ENCODE measurements around the gene ARID1B. TPM values are rescaled to one million over a fixed set of nuclear protein-coding genes. Genes with fewer than 3 reads are reported as not detected.

The ARID1B gene
- total RNA-seq, 1 experiment from 2014 or later, result 60.3 TPM

DNA sequence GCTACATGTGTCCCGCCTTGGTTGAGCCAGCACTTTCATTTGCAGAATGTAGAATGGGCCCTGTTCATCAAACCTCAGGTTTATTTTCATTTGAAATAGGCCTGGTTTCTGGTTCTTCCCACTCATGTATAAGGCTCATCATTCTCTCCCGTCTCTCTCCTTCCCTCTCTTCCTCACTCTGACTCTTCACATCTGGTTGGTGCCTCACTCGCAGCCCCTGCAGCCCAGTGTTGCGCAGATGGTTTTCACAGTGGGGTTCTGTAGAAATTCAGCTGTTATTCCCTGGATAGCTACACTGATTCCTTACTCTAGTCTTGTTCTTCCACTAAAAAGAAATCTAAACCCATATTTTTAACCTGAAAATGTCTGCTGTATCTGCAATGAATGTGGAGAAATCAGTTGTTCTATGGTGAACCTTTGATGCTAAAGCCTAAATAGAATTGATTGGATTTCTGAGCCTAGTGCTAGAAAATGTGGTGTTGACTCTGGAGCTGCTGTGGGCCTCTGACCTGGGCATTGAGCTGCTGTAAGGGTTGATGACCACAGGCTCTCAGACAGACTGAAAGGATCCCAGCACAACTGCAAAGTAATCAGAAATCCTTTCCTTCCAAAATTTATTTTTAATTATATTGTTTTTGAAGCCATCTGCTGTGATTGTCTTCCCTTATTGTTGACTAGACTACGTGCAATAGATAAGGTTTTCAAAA, 395.8 kb downstream of the ARID1B start:
- peak overlapping the region; percentile 48; the same call in 1 of the 2 replicates for H3K27ac Mint-ChIP-seq
- H3K36me3 Mint-ChIP-seq, result no peaks in the 10 kb centered on the region; the same call in none of the 2 replicates
- ChIA-PET CTCF (interaction anchor here (0.5 to 2.3 kb wide), 3 partner anchors 11 to 180 kb away, joined by 4 to 15 read pairs (median 9); no protein-coding TSS in a partner anchor), POLR2A (interaction anchor here (0.7 kb wide), 2 partner anchors 154 to 361 kb away, joined by 4 read pairs; no protein-coding TSS in a partner anchor)
- no peak for DNase-seq (ENCODE audit: low spot score)
- TF ChIP-seq IRF2 (CRISPR knock-in tag; IDR thresholded peaks at IDR 0.05; ENCODE audit: borderline replicate concordance, low read depth) (no peak), ESRRA (CRISPR knock-in tag; IDR thresholded peaks at IDR 0.05; ENCODE audit: borderline replicate concordance) (no peak), ZNF512 (CRISPR knock-in tag; IDR thresholded peaks at IDR 0.05; ENCODE audit: borderline replicate concordance) (no peak), USF1 (CRISPR knock-in tag; IDR thresholded peaks at IDR 0.05) (no peak)
- TF ChIP-seq, protein P1, sequence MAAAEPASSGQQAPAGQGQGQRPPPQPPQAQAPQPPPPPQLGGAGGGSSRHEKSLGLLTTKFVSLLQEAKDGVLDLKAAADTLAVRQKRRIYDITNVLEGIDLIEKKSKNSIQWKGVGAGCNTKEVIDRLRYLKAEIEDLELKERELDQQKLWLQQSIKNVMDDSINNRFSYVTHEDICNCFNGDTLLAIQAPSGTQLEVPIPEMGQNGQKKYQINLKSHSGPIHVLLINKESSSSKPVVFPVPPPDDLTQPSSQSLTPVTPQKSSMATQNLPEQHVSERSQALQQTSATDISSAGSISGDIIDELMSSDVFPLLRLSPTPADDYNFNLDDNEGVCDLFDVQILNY (CRISPR knock-in tag; IDR thresholded peaks at IDR 0.05), result no peak
- H3K4me3 Mint-ChIP-seq, result no peak overlapping the region
- H3K4me1 Mint-ChIP-seq, result peaks cover 21% of the 10 kb centered on the region
- H3K9me3 Mint-ChIP-seq, result no peaks in the 10 kb centered on the region
- no peaks in the 10 kb centered on the region for H3K27me3 Mint-ChIP-seq (ENCODE audit: low read depth)
- ATAC-seq, result peak; percentile 61

DNA sequence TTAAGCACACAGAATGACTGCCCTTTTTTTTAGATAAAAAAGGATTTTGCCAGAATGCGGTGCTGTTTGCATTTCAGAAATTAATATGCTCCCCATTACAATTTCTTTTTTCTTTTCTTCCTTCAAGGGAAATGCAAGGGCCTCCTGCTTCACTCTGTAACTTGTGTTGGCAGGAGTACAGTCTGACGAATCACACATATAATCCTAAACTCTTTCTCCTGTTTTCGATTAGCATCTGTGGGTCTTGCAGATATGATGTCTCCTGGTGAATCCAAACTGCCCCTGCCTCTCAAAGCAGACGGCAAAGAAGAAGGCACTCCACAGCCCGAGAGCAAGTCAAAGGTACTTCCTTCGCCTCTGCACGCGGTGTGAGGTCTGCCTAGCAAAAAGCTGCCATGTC, 396.6 kb downstream of the ARID1B start:
- Mint-ChIP-seq H3K36me3 (no peaks in the 10 kb centered on the region), H3K27ac (peak overlapping the region; percentile 67; the same call in 1 of the 2 replicates), H3K4me3 (no peak overlapping the region), H3K4me1 (peaks cover 21% of the 10 kb centered on the region), H3K27me3 (ENCODE audit: low read depth) (no peaks in the 10 kb centered on the region), H3K9me3 (no peaks in the 10 kb centered on the region)
- ChIA-PET CTCF (interaction anchor here (1.2 to 2.3 kb wide), 3 partner anchors 10 to 14 kb away, joined by 6 to 15 read pairs (median 9); no protein-coding TSS in a partner anchor), POLR2A (interaction anchor here (0.7 kb wide), 1 partner anchor 361 kb away, joined by 4 read pairs; no protein-coding TSS in a partner anchor)
- ATAC-seq (no peak), DNase-seq (ENCODE audit: low spot score) (no peak)
- no peak for TF ChIP-seq FOXP4 (CRISPR knock-in tag; IDR thresholded peaks at IDR 0.05)
- no peak for TF ChIP-seq FOXK1 (CRISPR knock-in tag; IDR thresholded peaks at IDR 0.05)
- TF ChIP-seq ZNF423 (CRISPR knock-in tag; IDR thresholded peaks at IDR 0.05), result no peak
- TF ChIP-seq RELA (CRISPR knock-in tag; IDR thresholded peaks at IDR 0.05; ENCODE audit: borderline replicate concordance), result no peak
- TF ChIP-seq, protein P2, sequence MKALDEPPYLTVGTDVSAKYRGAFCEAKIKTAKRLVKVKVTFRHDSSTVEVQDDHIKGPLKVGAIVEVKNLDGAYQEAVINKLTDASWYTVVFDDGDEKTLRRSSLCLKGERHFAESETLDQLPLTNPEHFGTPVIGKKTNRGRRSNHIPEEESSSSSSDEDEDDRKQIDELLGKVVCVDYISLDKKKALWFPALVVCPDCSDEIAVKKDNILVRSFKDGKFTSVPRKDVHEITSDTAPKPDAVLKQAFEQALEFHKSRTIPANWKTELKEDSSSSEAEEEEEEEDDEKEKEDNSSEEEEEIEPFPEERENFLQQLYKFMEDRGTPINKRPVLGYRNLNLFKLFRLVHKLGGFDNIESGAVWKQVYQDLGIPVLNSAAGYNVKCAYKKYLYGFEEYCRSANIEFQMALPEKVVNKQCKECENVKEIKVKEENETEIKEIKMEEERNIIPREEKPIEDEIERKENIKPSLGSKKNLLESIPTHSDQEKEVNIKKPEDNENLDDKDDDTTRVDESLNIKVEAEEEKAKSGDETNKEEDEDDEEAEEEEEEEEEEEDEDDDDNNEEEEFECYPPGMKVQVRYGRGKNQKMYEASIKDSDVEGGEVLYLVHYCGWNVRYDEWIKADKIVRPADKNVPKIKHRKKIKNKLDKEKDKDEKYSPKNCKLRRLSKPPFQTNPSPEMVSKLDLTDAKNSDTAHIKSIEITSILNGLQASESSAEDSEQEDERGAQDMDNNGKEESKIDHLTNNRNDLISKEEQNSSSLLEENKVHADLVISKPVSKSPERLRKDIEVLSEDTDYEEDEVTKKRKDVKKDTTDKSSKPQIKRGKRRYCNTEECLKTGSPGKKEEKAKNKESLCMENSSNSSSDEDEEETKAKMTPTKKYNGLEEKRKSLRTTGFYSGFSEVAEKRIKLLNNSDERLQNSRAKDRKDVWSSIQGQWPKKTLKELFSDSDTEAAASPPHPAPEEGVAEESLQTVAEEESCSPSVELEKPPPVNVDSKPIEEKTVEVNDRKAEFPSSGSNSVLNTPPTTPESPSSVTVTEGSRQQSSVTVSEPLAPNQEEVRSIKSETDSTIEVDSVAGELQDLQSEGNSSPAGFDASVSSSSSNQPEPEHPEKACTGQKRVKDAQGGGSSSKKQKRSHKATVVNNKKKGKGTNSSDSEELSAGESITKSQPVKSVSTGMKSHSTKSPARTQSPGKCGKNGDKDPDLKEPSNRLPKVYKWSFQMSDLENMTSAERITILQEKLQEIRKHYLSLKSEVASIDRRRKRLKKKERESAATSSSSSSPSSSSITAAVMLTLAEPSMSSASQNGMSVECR (CRISPR knock-in tag; IDR thresholded peaks at IDR 0.05; ENCODE audit: borderline replicate concordance), result no peak
